Measurements from ENCODE around the gene HOXC13. TPM values are rescaled to one million over a fixed set of nuclear protein-coding genes. Genes with fewer than 3 reads are reported as not detected.

The HOXC13 gene
- polyA plus RNA-seq, 1 donor: not detected

DNA sequence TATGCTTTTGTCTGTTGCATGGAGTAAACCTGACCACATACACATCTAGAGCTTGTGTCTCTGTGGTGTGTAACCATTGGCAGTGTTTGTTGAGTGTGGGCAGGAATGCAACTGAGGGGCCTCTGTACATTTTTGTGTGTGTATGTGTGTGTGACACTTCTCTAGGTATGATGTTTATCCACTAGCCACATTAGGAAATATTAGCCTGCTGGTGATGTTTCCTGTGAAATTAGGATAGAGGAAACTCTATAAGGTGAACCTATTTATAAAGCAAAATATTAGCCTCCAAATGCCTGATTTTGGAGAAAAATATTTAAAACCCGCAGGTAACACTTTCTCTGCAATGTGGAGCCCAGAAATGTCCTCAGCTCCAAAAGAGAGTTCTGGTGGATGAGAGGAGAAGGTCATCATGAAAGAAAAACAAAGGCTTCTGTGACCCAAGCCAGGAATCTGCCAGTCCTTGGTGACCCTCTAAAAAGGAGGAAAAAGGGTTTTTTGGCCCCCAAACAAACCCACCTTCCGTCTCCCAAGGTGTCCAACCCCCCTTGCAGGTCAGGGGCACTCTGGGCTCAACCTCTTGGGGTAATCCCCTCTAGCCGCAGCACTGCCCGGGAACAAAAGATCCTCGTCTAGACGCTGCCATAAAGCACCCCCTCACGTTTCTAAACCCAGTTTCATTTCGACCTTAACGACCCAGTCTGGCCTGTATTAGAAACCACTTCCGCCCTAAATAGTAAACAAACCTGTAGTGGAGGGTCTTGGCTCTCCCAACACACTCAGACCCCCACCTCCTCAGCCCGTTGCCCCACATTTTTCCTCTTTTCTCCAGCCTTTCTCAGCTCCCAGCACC lies 39.2 kb downstream of the HOXC13 start:
- Histone ChIP-seq H3K4me1 (ENCODE audit: control insufficient read depth, insufficient read depth, low read length) (peaks cover 31% of the 10 kb centered on the region), H3K36me3 (ENCODE audit: control insufficient read depth, insufficient read depth, low read length) (no peaks in the 10 kb centered on the region), H3K27me3 (ENCODE audit: control insufficient read depth, insufficient read depth, low read length) (peaks cover 95% of the 10 kb centered on the region), H3K9me3 (ENCODE audit: control insufficient read depth, low read depth, low read length) (peaks cover 18% of the 10 kb centered on the region), H3K27ac (ENCODE audit: low read length) (peak overlapping the region; percentile 84), H3K4me3 (ENCODE audit: low read length) (peak overlapping the region; percentile 36)
- 14% methylated on average over 1 of the region's 11 CpGs for WGBS (ENCODE audit: insufficient coverage, low lambda C conversion rate)
- DNase-seq: peak; percentile 51 to 89

DNA sequence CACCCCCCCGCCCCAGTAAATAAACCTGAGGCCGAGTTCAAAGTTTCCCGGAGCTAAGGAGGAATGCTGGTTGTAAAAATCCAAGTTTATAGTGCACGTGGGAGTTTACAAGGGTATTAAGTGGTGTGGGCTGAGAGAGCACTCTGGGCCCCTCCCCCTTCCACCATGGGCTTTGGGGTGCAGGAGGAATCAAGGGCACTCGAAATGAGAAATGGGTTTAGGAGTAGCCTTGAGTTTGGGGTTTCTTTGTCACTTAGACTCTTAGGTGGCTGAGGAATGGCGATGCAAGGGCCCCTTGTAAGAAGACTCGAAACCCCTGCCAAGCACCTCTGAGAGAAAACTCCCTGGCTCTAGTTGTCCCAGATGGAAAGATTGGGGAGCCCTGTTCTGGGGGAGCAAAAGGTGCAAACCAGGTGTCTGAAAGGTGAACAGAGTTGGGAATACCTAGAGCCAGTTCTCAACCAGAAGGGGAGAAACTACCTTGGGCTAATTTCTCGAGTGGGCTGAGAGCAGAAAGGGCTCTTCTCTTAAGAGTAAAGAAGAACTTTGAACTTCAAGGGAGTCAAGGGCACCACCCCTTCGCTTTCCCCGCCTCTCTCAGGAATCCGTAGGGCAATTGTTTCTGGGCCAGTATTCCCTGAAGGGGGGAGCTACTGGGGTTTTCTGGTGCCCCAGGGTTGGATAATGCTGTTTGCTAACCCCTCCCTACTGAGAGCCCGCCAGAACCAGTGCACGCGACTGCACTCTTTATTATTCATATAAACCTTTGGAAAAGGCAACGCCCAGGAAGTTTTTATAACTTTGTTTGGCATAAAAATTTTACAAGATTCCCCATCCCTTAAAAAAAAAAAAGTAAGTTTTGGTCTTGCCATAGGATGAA lies 40.1 kb downstream of the HOXC13 start:
- peak overlapping the region; percentile 28 for H3K4me3 ChIP-seq (ENCODE audit: low read length)
- H3K36me3 ChIP-seq (ENCODE audit: control insufficient read depth, insufficient read depth, low read length): no peaks in the 10 kb centered on the region
- DNase-seq: peak; percentile 92 to 97
- H3K27me3 ChIP-seq (ENCODE audit: control insufficient read depth, insufficient read depth, low read length): peaks cover 95% of the 10 kb centered on the region
- H3K9me3 ChIP-seq (ENCODE audit: control insufficient read depth, low read depth, low read length): peaks cover 15% of the 10 kb centered on the region
- WGBS (ENCODE audit: insufficient coverage, low lambda C conversion rate): 0% methylated on average over 1 of the region's 15 CpGs
- peak overlapping the region; percentile 96 for H3K27ac ChIP-seq (ENCODE audit: low read length)
- peaks cover 26% of the 10 kb centered on the region for H3K4me1 ChIP-seq (ENCODE audit: control insufficient read depth, insufficient read depth, low read length)

DNA sequence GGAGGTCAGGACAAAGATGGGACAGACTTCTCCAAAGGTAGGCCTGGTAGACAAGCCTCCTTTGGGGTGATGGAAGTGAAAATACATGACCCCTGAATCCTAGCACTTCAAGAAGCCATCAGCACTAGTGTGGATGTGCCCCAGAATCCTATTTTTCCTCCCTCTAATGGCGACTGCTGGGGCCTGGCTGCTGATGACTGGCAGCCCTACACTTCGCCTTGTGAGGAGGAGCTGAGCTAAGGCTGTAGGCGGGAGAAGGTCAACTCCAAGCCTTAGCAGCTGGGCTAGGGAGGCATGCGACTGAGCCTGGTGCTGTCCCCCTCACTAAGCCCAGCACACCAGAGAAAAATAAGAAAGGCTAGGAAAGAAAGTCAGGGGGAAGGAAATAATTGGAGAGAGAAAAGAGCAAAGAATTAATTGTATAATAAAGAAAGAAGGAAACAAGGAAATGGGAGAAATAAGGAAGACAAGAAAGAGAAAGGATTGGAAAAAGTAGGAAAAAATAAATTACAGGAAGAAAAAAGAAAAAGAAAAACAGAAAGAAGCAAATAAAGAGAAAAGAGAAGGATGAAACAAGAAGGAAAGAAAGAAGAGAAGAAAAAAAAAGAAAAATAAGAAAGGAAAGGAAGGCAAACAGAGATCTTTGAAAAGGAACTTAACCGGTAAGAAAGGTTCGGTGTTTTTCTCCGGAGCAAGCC lies 41.6 kb downstream of the HOXC13 start:
- 69% methylated on average over 4 of the region's 7 CpGs for WGBS (ENCODE audit: insufficient coverage, low lambda C conversion rate)
- Histone ChIP-seq H3K4me1 (ENCODE audit: control insufficient read depth, insufficient read depth, low read length) (peaks cover 26% of the 10 kb centered on the region), H3K9me3 (ENCODE audit: control insufficient read depth, low read depth, low read length) (peaks cover 15% of the 10 kb centered on the region), H3K27ac (ENCODE audit: low read length) (no peak overlapping the region), H3K36me3 (ENCODE audit: control insufficient read depth, insufficient read depth, low read length) (no peaks in the 10 kb centered on the region), H3K27me3 (ENCODE audit: control insufficient read depth, insufficient read depth, low read length) (peaks cover 93% of the 10 kb centered on the region), H3K4me3 (ENCODE audit: low read length) (no peak overlapping the region)
- DNase-seq: no peak

DNA sequence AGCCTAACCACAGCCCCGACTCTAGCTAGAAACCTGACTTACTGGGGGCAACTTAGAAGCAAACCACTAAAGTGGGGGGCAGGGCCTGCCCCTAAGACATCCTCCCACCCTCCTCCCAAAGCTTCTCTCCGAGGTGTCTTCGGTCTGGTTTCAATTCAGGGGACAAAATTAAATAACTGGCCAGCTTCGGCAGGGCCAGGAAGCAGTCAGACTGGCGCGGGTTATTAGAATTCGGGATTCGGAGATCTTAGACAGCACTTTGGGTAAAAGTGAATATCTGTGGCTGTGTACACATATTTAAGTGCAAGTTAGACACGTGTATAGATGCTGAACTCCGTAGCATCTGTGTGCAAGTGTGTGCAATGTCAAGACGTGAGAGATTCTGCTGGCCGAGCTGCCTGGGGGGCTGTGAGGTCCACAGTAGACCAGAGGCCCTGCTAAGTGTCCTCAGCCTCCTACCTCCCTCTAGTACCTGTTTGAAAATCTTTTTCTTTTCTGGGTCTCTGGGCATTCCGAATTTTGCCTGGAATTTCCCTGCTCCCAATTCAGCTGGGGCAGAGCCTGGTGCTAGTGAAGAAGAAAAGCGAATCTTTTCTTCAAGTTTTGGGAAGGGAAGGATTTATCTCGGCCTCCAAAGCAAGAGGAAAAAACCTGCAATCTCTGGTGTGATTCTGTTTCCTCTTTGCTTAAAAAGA lies 42.3 kb downstream of the HOXC13 start:
- Histone ChIP-seq H3K27me3 (ENCODE audit: control insufficient read depth, insufficient read depth, low read length) (peaks cover 93% of the 10 kb centered on the region), H3K36me3 (ENCODE audit: control insufficient read depth, insufficient read depth, low read length) (no peaks in the 10 kb centered on the region), H3K9me3 (ENCODE audit: control insufficient read depth, low read depth, low read length) (peaks cover 14% of the 10 kb centered on the region), H3K4me3 (ENCODE audit: low read length) (no peak overlapping the region), H3K27ac (ENCODE audit: low read length) (no peak overlapping the region), H3K4me1 (ENCODE audit: control insufficient read depth, insufficient read depth, low read length) (peaks cover 26% of the 10 kb centered on the region)
- 67% methylated on average over 1 of the region's 15 CpGs for WGBS (ENCODE audit: insufficient coverage, low lambda C conversion rate)
- DNase-seq: no peak

DNA sequence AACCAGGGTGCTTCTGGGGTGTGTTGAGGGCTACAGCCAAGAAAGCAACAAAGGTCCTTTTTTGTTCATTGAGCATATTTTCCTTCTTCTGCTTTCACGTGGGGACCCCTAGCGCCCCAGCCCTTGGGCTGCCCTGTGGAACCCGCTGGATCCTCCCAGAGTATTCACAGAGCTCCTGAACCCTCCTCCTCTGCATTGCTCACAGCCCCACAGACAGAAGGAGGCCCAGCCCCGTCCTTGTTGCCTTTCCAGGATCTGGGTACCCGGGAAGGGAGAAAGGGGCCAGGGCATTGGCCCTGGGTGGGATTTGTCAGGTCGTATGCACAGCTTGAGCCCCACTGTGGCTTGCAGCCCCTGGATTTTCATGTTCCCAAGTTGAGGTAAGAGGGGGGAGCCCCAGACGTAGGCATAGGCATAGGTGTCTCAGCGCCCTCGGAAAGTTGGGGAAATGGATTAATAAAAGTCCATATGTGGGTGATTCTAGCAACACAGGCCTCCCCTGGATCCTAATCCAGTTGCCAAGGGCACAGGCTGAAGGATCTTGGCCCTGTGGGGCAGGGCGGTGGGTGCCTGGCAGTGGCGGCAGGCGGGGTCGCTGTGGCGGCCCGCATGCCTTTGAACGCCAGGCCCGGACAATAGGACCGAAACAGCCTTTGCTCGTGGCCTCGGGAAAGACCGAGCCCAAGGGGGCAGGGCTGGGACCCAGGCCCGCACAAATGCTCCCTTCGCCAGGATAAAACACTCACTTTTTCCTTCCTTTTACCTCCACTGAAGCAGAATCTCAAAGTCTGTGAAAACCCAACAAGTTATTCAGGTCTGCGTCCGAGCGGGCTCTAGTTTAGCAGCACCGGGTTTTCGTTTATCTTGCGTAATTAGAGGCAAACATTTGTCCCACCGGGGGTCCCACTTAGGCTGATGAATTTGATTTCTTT lies 43.3 kb downstream of the HOXC13 start:
- Histone ChIP-seq H3K27me3 (ENCODE audit: control insufficient read depth, insufficient read depth, low read length) (peaks cover 93% of the 10 kb centered on the region), H3K36me3 (ENCODE audit: control insufficient read depth, insufficient read depth, low read length) (no peaks in the 10 kb centered on the region), H3K4me1 (ENCODE audit: control insufficient read depth, insufficient read depth, low read length) (peaks cover 30% of the 10 kb centered on the region), H3K9me3 (ENCODE audit: control insufficient read depth, low read depth, low read length) (peaks cover 13% of the 10 kb centered on the region), H3K4me3 (ENCODE audit: low read length) (no peak overlapping the region), H3K27ac (ENCODE audit: low read length) (no peak overlapping the region)
- DNase-seq: no peak
- WGBS (ENCODE audit: insufficient coverage, low lambda C conversion rate): 53% methylated on average over 3 of the region's 30 CpGs

DNA sequence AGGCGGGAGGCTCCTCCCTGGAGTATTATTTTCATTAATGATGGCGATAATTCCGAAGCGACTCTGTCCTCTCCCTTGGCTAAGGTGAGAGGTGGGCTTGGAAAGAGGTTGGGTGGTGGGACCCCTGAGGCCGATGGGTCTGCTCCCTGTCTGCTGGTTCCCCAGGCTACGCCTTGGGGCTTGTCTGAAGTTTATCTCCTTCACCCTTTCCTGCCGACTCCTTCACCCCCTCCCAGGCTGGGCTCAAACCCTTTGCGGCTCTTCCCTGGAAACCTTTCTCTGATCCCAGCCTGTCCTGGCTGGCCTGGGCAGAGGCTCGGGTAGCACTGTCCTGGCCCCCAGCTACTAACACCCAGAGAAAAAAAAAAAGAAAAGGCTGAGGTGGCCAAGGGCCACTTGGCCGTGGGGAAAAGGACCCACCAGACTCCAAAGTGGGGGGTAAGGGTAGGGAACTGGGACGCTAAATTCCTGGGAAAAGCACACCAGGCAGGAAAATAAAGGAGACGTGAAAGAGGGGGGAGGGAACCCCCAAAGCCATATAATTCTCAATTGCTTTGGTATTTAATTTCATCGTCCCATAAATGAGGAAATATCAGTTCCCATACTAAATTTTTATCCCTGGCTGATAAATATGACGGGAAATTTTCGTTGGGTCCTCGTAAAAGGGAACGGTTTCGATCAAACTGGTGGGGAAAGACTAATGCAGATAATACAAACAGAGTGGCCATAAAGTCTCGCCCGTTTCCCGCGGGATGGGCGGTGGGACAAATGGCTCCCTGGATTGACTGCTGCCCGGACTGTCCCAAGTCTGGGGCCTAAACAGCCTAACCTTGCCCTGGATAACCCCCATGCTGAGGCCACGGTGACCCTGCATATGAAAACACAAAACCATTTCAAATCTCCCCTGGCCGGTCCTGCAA lies 44.3 kb downstream of the HOXC13 start:
- Histone ChIP-seq H3K36me3 (ENCODE audit: control insufficient read depth, insufficient read depth, low read length) (no peaks in the 10 kb centered on the region), H3K4me3 (ENCODE audit: low read length) (no peak overlapping the region)
- 59% methylated on average over 4 of the region's 26 CpGs for WGBS (ENCODE audit: insufficient coverage, low lambda C conversion rate)

DNA sequence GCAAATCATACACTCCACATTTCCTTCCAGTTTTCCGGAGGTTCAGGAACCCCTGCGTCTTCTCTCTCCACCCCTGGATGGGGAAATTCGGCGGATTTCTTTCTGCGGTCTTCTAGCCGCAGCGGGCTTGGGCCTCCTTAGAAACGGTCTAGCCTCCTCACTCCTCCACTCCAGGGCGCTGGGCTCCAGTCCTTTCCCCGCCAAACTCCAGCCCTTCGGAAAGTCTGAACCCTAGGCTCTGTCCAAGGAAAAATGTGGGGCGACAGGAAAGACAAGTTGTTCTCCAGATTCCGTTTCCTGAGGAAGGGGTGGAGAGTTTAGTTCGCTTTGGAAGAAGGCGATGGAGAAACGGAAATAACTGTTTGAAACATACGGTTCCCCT lies 44.9 kb downstream of the HOXC13 start:
- 20% methylated on average over 1 of the region's 17 CpGs for WGBS (ENCODE audit: insufficient coverage, low lambda C conversion rate)
- Histone ChIP-seq H3K4me3 (ENCODE audit: low read length) (no peak overlapping the region), H3K36me3 (ENCODE audit: control insufficient read depth, insufficient read depth, low read length) (no peaks in the 10 kb centered on the region), H3K27ac (ENCODE audit: low read length) (no peak overlapping the region), H3K4me1 (ENCODE audit: control insufficient read depth, insufficient read depth, low read length) (peaks cover 35% of the 10 kb centered on the region), H3K27me3 (ENCODE audit: control insufficient read depth, insufficient read depth, low read length) (peaks cover 95% of the 10 kb centered on the region), H3K9me3 (ENCODE audit: control insufficient read depth, low read depth, low read length) (peaks cover 13% of the 10 kb centered on the region)
- DNase-seq: no peak

More for the DNA sequence above, 44.3 kb downstream of the HOXC13 start:
- no peak for DNase-seq
- Histone ChIP-seq H3K9me3 (ENCODE audit: control insufficient read depth, low read depth, low read length) (peaks cover 13% of the 10 kb centered on the region), H3K4me1 (ENCODE audit: control insufficient read depth, insufficient read depth, low read length) (peaks cover 33% of the 10 kb centered on the region), H3K27ac (ENCODE audit: low read length) (no peak overlapping the region), H3K27me3 (ENCODE audit: control insufficient read depth, insufficient read depth, low read length) (peaks cover 93% of the 10 kb centered on the region)

DNA sequence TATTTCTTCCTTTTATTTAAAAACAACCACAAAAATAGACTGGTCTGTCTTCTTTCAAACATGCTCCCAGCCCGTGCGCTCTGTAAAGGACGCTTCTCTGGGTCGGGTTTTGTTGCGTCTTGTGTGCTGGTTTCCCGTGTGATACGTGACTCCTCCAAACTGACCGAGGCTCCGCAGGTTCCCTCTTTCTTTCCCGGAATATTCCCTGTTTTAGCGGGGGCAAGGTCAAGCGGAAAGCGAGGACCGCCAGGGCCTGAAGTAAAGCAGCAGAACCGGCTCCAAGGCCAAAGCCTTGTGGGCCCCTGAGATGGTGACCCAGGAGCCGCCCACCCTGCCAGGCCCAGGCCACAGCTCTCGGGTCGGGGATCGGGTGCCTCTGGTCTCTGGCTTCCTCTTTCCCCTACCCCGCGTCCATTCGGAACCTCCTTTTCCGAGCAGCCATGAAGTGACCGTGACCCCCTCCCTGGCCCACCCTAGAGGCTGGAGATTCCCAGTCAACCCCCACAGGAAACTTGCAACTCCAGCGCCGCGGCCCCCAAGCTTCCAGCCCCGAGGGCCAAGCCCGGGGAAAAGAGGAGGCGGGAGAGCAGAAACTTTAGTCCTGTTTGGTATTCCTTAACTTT lies 45.4 kb downstream of the HOXC13 start:
- Histone ChIP-seq H3K27me3 (ENCODE audit: control insufficient read depth, insufficient read depth, low read length) (peaks cover 95% of the 10 kb centered on the region), H3K4me3 (ENCODE audit: low read length) (no peak overlapping the region), H3K9me3 (ENCODE audit: control insufficient read depth, low read depth, low read length) (peaks cover 13% of the 10 kb centered on the region), H3K4me1 (ENCODE audit: control insufficient read depth, insufficient read depth, low read length) (peaks cover 39% of the 10 kb centered on the region), H3K27ac (ENCODE audit: low read length) (no peak overlapping the region), H3K36me3 (ENCODE audit: control insufficient read depth, insufficient read depth, low read length) (no peaks in the 10 kb centered on the region)
- no CpG with 5 or more reads among the region's 30 CpGs for WGBS (ENCODE audit: insufficient coverage, low lambda C conversion rate)
- no peak for DNase-seq
